K562 (cell line): Measurements from ENCODE around the gene ZFP2. TPM values are rescaled to one million over a fixed set of nuclear protein-coding genes. Genes with fewer than 3 reads are reported as not detected.

ENCODE experiments used
- CEBPB ChIP-seq: fragments of 450-650 bp; IDR thresholded peaks from 2 replicates; pipeline ENCODE4 v1.6.1; 2016; ENCODE audit warnings: missing genetic modification characterization, missing compliant biosample characterization
- KLF13 ChIP-seq: fragments of 450-650 bp; IDR thresholded peaks from 2 replicates; pipeline ENCODE4 v1.6.1; 2016; ENCODE audit warnings: missing genetic modification characterization, low read depth, mild to moderate bottlenecking, missing compliant biosample characterization, moderate library complexity, borderline replicate concordance
- NCOA1 ChIP-seq: fragments of 450-650 bp; IDR thresholded peaks from 2 replicates; pipeline ENCODE4 v1.6.1; 2016; ENCODE audit warnings: low read depth
- NR2F6 ChIP-seq: fragments of 450-650 bp; formaldehyde crosslinking; IDR thresholded peaks from 2 replicates; pipeline ENCODE4 v1.4.0; 2020; ENCODE audit warnings: mild to moderate bottlenecking
- POLR2A ChIP-seq: fragments of 450-650 bp; conservative IDR thresholded peaks from 2 replicates; pipeline ENCODE4 v1.6.1; 2016
- PPARD ChIP-seq: fragments of 250-450 bp; sonication (Bioruptor Pico); IDR thresholded peaks from 2 replicates; pipeline ENCODE4 v1.8.0; 2022; ENCODE audit warnings: inconsistent platforms, mild to moderate bottlenecking, moderate library complexity
- RBM34 ChIP-seq: fragments of 200-400 bp; formaldehyde crosslinking; IDR thresholded peaks from 2 replicates; pipeline ENCODE4 v1.6.1; 2018; ENCODE audit warnings: low read length, borderline replicate concordance; ENCODE audit not compliant: insufficient read depth
- RERE ChIP-seq: sonication (generic); formaldehyde crosslinking; IDR thresholded peaks from 2 replicates; pipeline ENCODE4 v1.8.0; 2023; ENCODE audit warnings: missing genetic modification reagents, mild to moderate bottlenecking, borderline replicate concordance
- SMAD2 ChIP-seq: fragments of 150-350 bp; IDR thresholded peaks from 2 replicates; pipeline ENCODE4 v1.6.1; 2014; ENCODE audit warnings: low read depth, mild to moderate bottlenecking, low read length
- TEAD1 ChIP-seq, 2 experiments: fragments of 450-650 bp in 1 of 2; sonication (generic) in 1 of 2; formaldehyde crosslinking; IDR thresholded peaks; 2 replicates each; pipeline versions ENCODE4 v1.4.0 to v1.8.0; 2020 to 2022; ENCODE audit warnings: mild to moderate bottlenecking in 2 of 2, missing genetic modification reagents in 1 of 2
- ZNF3 ChIP-seq: fragments of 250-450 bp; sonication (Bioruptor Pico); IDR thresholded peaks from 2 replicates; pipeline ENCODE4 v1.5.0; 2021; ENCODE audit warnings: mild to moderate bottlenecking, moderate library complexity
- ZNF318 ChIP-seq, 2 experiments: fragments of 450-650 bp; IDR thresholded peaks; 2 replicates each; pipeline ENCODE4 v1.6.1; 2016; ENCODE audit warnings: mild to moderate bottlenecking in 2 of 2, borderline replicate concordance in 1 of 2, low read depth in 1 of 2, moderate library complexity in 1 of 2
- polyA plus RNA-seq, 8 experiments: library from polyadenylated mRNA; depleted of rRNA in 4 of 8; stranded (reverse) in 5 of 8; unstranded in 3 of 8; fragments of >200 nt; fragmentation: Nextera tagmentation in 2 of 8; fragmentation: Illumina TruSeq in 1 of 8; extraction: Ambion mirVana in 2 of 8; extraction: Trizol in 1 of 8; gene quantifications; 2 replicates each; pipeline versions ENCODE4 v1.2.1 to v1.2.3, GENCODE V29; 2011 to 2014; ENCODE audit warnings: inconsistent platforms in 1 of 8, missing spikeins in 1 of 8
- total RNA-seq, 7 experiments: library from RNA; depleted of rRNA in 6 of 7; stranded (reverse); fragments of >200 nt in 6 of 7; fragmentation: Illumina TruSeq in 2 of 7; extraction: Trizol in 2 of 7; gene quantifications; 2 replicates each; pipeline versions ENCODE4 v1.2.1 to v1.2.3, GENCODE V29; 2011 to 2021; ENCODE audit warnings: low replicate concordance in 1 of 7

ZFP2 gene
- total and polyA plus RNA-seq, 9 of the 15 experiments (the other 6 are each of a cell fraction or from before 2014, with no cell fraction given), result 0.07 to 0.13 TPM; not detected in 7

GRCh38 chr5:178859625-178860521, 35.8 kb upstream of the ZFP2 start, which contains the start of gene ZNF354B (continued):
- TF ChIP-seq SMAD2, result no peak
- 0 out of 2 replicates have a peak, but pooled peaks have one; percentile 29 for TF ChIP-seq RERE (CRISPR knock-in tag)
- no peak for TF ChIP-seq CEBPB
- TF ChIP-seq RBM34, result no peak
- TF ChIP-seq ZNF318 (IDR thresholded peaks at IDR 0.05; ENCODE audit: borderline replicate concordance in 1 of 2, low read depth in 1 of 2), result no peak
- TF ChIP-seq NR2F6 (CRISPR knock-in tag), result no peak
- no peak for TF ChIP-seq ZNF3 (CRISPR knock-in tag)
- TF ChIP-seq TEAD1 (CRISPR knock-in tag; IDR thresholded peaks at IDR 0.05), result peak in 1 of 2 experiments; percentile 27; a peak in 1 of 4 replicates
- no peak for TF ChIP-seq NCOA1
- TF ChIP-seq PPARD, result no peak
- no peak for TF ChIP-seq KLF13 (tag)
- TF ChIP-seq POLR2A, result peak; percentile 81
